LHCN-M2 (cell line): ENCODE results near the gene HIPK2. TPM values are rescaled to one million over a fixed set of nuclear protein-coding genes. Genes with fewer than 3 reads are reported as not detected.
A peak's percentile ranks its signal among the peaks of the same experiment; 100 is the strongest.

ENCODE experiments used
- DNase-seq: peaks from one replicate; pipeline ENCODE4 v3.0.0-alpha.2; 2012; ENCODE audit warnings: low read depth
- total RNA-seq: library from RNA; depleted of rRNA; stranded (reverse); fragments of >200 nt; gene quantifications from 2 replicates; pipeline ENCODE4 v1.2.3, GENCODE V29; 2014

HIPK2 gene
- total RNA-seq, 1 experiment from 2014 or later, result 61.3 TPM

GRCh38 chr7:139698278-139698677, 79.5 kb downstream of the HIPK2 start:
- no peak for DNase-seq

GRCh38 chr7:139697056-139697455, 80.7 kb downstream of the HIPK2 start:
- DNase-seq, result no peak

GRCh38 chr7:139696552-139696951, 81.2 kb downstream of the HIPK2 start:
- DNase-seq, result no peak

- DNase-seq, result peak; percentile 80
These were observed 82.2 kb downstream of the HIPK2 start for GRCh38 chr7:139695588-139695987.

- DNase-seq, result no peak
These were observed 82.7 kb downstream of the HIPK2 start for GRCh38 chr7:139695051-139695450.

- no peak for DNase-seq
These were observed 83.5 kb downstream of the HIPK2 start for GRCh38 chr7:139694389-139694676.

GRCh38 chr7:139693651-139694388, 84.0 kb downstream of the HIPK2 start:
- no peak for DNase-seq

- no peak for DNase-seq
These were observed 85.1 kb downstream of the HIPK2 start for GRCh38 chr7:139692723-139693122.

- peak; percentile 94 for DNase-seq
These were observed 86.5 kb downstream of the HIPK2 start for GRCh38 chr7:139691253-139691781.

GRCh38 chr7:139687980-139688632, 89.7 kb downstream of the HIPK2 start:
- peak; percentile 75 for DNase-seq

- DNase-seq, result no peak
These were observed 90.4 kb downstream of the HIPK2 start for GRCh38 chr7:139687211-139687954.

GRCh38 chr7:139683137-139683921, 94.5 kb downstream of the HIPK2 start:
- peak; percentile 76 for DNase-seq

GRCh38 chr7:139682136-139683013, 95.4 kb downstream of the HIPK2 start:
- peak; percentile 89 for DNase-seq

GRCh38 chr7:139681812-139682135, 96.0 kb downstream of the HIPK2 start:
- DNase-seq, result no peak

GRCh38 chr7:139681463-139681755, 96.4 kb downstream of the HIPK2 start:
- no peak for DNase-seq

- DNase-seq, result peak; percentile 100
These were observed 96.9 kb downstream of the HIPK2 start for GRCh38 chr7:139680676-139681462.

GRCh38 chr7:139679731-139680594, 97.8 kb downstream of the HIPK2 start:
- peak; percentile 68 for DNase-seq

- no peak for DNase-seq
These were observed 101.4 kb downstream of the HIPK2 start for GRCh38 chr7:139676390-139676789.
